SK-N-MC (cell line): Measurements from ENCODE around the gene PARG.
"Not testable (repeated sequence)": the region's sequence is repeated elsewhere in the genome, so short reads cannot be mapped to it uniquely, and the experiment has no call there.

Experiments used
- EZH2 ChIP-seq: fragments of 200-600 bp; sonication (generic); IDR thresholded peaks from one replicate; pipeline ENCODE4 v1.6.1; 2017; ENCODE audit warnings: antibody characterized with exemption
- POLR2AphosphoS5 ChIP-seq: IDR thresholded peaks from 2 replicates; pipeline ENCODE4 v1.6.1; 2012; ENCODE audit warnings: mild to moderate bottlenecking, low read depth, low read length, borderline replicate concordance

- not testable (repeated sequence) for TF ChIP-seq EZH2, POLR2AphosphoS5
Measured at GRCh38 chr10:49922041-49922440, 19.8 kb downstream of the PARG start.
